Neural cell (in vitro differentiated cells): ENCODE results near the gene FZD10. TPM values are rescaled to one million over a fixed set of nuclear protein-coding genes. Genes with fewer than 3 reads are reported as not detected.

ENCODE experiments used
- H2AFZ ChIP-seq: fragments of 200-600, 300-800 bp; sonication (generic), shearing (Covaris generic); 2 replicates; pipeline ENCODE4 v1.6.0; 2014; ENCODE audit warnings: low read depth, mild to moderate bottlenecking, antibody characterized with exemption, low read length, moderate library complexity
- H3F3A ChIP-seq: fragments of 200-600 bp; shearing (Covaris generic); 2 replicates; pipeline ENCODE4 v1.6.1; 2016; ENCODE audit warnings: mild to moderate bottlenecking, moderate library complexity, mixed read lengths, antibody characterized with exemption, low read length; ENCODE audit not compliant: insufficient read depth, poor library complexity, severe bottlenecking
- H3K27ac ChIP-seq: fragments of 200-600, 300-800 bp; sonication (generic), shearing (Covaris generic); 2 replicates; pipeline ENCODE4 v1.5.1; 2014; ENCODE audit warnings: mild to moderate bottlenecking, low read length, moderate library complexity
- H3K27me3 ChIP-seq: fragments of 300-800, 200-600 bp; sonication (generic), shearing (Covaris generic); 2 replicates; pipeline ENCODE4 v1.6.0; 2014; ENCODE audit warnings: mild to moderate bottlenecking, low read depth, low read length, moderate library complexity; ENCODE audit not compliant: insufficient read depth
- H3K36me3 ChIP-seq: fragments of 300-800, 200-600 bp; sonication (generic), shearing (Covaris generic); 2 replicates; pipeline ENCODE4 v1.5.1; 2014; ENCODE audit warnings: mild to moderate bottlenecking, antibody characterized with exemption, low read length, moderate library complexity; ENCODE audit not compliant: insufficient read depth
- H3K4me2 ChIP-seq: fragments of 300-800, 200-600 bp; sonication (generic), shearing (Covaris generic); 2 replicates; pipeline ENCODE4 v1.6.0; 2014; ENCODE audit warnings: mild to moderate bottlenecking, low read length
- H3K4me3 ChIP-seq: fragments of 300-800, 200-600 bp; sonication (generic), shearing (Covaris generic); 2 replicates; pipeline ENCODE4 v1.5.1; 2014; ENCODE audit warnings: mild to moderate bottlenecking, low read length, moderate library complexity
- H3K79me2 ChIP-seq: fragments of 200-600 bp; shearing (Covaris generic); replicated peaks from 2 replicates; pipeline ENCODE4 v1.6.0; 2014; ENCODE audit warnings: mild to moderate bottlenecking, low read length, moderate library complexity; ENCODE audit not compliant: insufficient read depth
- H3K9ac ChIP-seq: fragments of 300-800, 200-600 bp; sonication (generic), shearing (Covaris generic); 2 replicates; pipeline ENCODE4 v1.6.1; 2016; ENCODE audit warnings: mild to moderate bottlenecking, low read length, mixed read lengths
- H3K9me2 ChIP-seq: fragments of 200-600 bp; shearing (Covaris generic); 2 replicates; pipeline ENCODE4 v1.6.1; 2016; ENCODE audit warnings: mild to moderate bottlenecking, low read length, mixed read lengths; ENCODE audit not compliant: insufficient read depth
- H3K9me3 ChIP-seq: fragments of 200-600, 300-800 bp; sonication (generic), shearing (Covaris generic); 2 replicates; pipeline ENCODE4 v1.6.1; 2016; ENCODE audit warnings: mild to moderate bottlenecking, mixed run types, low read length, moderate library complexity, mixed read lengths
- H4K20me1 ChIP-seq: fragments of 200-600 bp; shearing (Covaris generic); 2 replicates; pipeline ENCODE4 v1.6.1; 2016; ENCODE audit warnings: mild to moderate bottlenecking, mixed run types; ENCODE audit not compliant: insufficient read depth
- EP300 ChIP-seq: fragments of 450-650 bp; conservative IDR thresholded peaks from 2 replicates; pipeline ENCODE4 v1.6.1; 2014; ENCODE audit warnings: antibody characterized with exemption, mild to moderate bottlenecking, moderate library complexity; ENCODE audit not compliant: poor library complexity, severe bottlenecking
- EZH2 ChIP-seq: fragments of 200-600, 300-800 bp; shearing (Covaris generic), sonication (generic); IDR thresholded peaks from 2 replicates; pipeline ENCODE4 v1.6.1; 2014; ENCODE audit warnings: antibody characterized with exemption, low read length, borderline replicate concordance, mild to moderate bottlenecking; ENCODE audit not compliant: insufficient read depth, poor library complexity, severe bottlenecking
- MXI1 ChIP-seq: fragments of 450-650 bp; conservative IDR thresholded peaks from 2 replicates; pipeline ENCODE4 v1.6.1; 2014; ENCODE audit warnings: antibody characterized with exemption, mild to moderate bottlenecking; ENCODE audit not compliant: poor library complexity, severe bottlenecking
- POLR2AphosphoS5 ChIP-seq: IDR thresholded peaks from 2 replicates; pipeline ENCODE4 v1.6.1; 2012
- RAD21 ChIP-seq: fragments of 450-650 bp; conservative IDR thresholded peaks from 2 replicates; pipeline ENCODE4 v1.6.1; 2014; ENCODE audit warnings: antibody characterized with exemption, mild to moderate bottlenecking, moderate library complexity
- SMC3 ChIP-seq: fragments of 450-650 bp; conservative IDR thresholded peaks from 2 replicates; pipeline ENCODE4 v1.6.1; 2014; ENCODE audit warnings: antibody characterized with exemption, mild to moderate bottlenecking, moderate library complexity; ENCODE audit not compliant: poor library complexity
- TAF1 ChIP-seq: IDR thresholded peaks from 2 replicates; pipeline ENCODE4 v1.6.1; 2012; ENCODE audit warnings: low read depth
- polyA plus RNA-seq: library from polyadenylated mRNA; depleted of rRNA; stranded (reverse); fragments of >200 nt; gene quantifications from 2 replicates; pipeline ENCODE4 v1.2.3, GENCODE V29; 2014
- TF ChIP-seq, protein P1 (sequence below): fragments of 450-650 bp; IDR thresholded peaks from 2 replicates; pipeline ENCODE4 v1.5.1; 2014; ENCODE audit warnings: antibody characterized with exemption, mild to moderate bottlenecking, moderate library complexity; ENCODE audit not compliant: poor library complexity, severe bottlenecking
- TF ChIP-seq, protein P2 (sequence below): IDR thresholded peaks from 2 replicates; pipeline ENCODE4 v1.6.1; 2012; ENCODE audit warnings: borderline replicate concordance

Gene FZD10
- polyA plus RNA-seq, 1 donor from 2014 or later: not detected

DNA sequence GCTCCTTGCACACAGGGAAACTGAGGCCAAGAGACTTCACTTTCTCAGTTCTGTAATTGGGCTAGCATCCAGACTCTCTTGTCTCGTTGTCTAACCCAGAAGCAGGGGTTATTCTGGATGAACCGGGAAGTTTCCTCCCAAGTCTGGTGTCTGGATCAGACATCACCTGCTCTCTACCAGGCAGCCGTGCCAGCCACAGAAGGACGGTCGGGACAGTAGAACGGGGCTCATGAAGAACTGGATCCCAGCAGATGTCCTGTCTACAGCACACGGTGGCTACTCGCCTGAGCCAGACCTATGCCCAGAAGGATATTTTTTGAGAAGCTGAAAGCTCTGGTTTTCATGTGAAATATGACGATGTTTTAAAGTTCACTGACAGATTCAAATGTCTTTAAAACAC lies 19.1 kb upstream of the FZD10 start:
- Histone ChIP-seq H3K27me3 (peaks cover 20% of the 10 kb centered on the region), H3K27ac (no peak overlapping the region), H3K9ac (no peak overlapping the region), H3K79me2 (no peaks in the 10 kb centered on the region), H3F3A (no peaks in the 10 kb centered on the region), H4K20me1 (no peaks in the 10 kb centered on the region), H2AFZ (no peak overlapping the region), H3K36me3 (no peaks in the 10 kb centered on the region), H3K9me3 (no peaks in the 10 kb centered on the region), H3K9me2 (no peaks in the 10 kb centered on the region), H3K4me3 (no peak overlapping the region), H3K4me2 (no peak overlapping the region)
- TF ChIP-seq POLR2AphosphoS5: no peak
- no peak for TF ChIP-seq EP300
- no peak for TF ChIP-seq RAD21
- TF ChIP-seq SMC3: no peak
- no peak for TF ChIP-seq EZH2
- TF ChIP-seq, protein P1, sequence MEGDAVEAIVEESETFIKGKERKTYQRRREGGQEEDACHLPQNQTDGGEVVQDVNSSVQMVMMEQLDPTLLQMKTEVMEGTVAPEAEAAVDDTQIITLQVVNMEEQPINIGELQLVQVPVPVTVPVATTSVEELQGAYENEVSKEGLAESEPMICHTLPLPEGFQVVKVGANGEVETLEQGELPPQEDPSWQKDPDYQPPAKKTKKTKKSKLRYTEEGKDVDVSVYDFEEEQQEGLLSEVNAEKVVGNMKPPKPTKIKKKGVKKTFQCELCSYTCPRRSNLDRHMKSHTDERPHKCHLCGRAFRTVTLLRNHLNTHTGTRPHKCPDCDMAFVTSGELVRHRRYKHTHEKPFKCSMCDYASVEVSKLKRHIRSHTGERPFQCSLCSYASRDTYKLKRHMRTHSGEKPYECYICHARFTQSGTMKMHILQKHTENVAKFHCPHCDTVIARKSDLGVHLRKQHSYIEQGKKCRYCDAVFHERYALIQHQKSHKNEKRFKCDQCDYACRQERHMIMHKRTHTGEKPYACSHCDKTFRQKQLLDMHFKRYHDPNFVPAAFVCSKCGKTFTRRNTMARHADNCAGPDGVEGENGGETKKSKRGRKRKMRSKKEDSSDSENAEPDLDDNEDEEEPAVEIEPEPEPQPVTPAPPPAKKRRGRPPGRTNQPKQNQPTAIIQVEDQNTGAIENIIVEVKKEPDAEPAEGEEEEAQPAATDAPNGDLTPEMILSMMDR: no peak
- TF ChIP-seq, protein P2, sequence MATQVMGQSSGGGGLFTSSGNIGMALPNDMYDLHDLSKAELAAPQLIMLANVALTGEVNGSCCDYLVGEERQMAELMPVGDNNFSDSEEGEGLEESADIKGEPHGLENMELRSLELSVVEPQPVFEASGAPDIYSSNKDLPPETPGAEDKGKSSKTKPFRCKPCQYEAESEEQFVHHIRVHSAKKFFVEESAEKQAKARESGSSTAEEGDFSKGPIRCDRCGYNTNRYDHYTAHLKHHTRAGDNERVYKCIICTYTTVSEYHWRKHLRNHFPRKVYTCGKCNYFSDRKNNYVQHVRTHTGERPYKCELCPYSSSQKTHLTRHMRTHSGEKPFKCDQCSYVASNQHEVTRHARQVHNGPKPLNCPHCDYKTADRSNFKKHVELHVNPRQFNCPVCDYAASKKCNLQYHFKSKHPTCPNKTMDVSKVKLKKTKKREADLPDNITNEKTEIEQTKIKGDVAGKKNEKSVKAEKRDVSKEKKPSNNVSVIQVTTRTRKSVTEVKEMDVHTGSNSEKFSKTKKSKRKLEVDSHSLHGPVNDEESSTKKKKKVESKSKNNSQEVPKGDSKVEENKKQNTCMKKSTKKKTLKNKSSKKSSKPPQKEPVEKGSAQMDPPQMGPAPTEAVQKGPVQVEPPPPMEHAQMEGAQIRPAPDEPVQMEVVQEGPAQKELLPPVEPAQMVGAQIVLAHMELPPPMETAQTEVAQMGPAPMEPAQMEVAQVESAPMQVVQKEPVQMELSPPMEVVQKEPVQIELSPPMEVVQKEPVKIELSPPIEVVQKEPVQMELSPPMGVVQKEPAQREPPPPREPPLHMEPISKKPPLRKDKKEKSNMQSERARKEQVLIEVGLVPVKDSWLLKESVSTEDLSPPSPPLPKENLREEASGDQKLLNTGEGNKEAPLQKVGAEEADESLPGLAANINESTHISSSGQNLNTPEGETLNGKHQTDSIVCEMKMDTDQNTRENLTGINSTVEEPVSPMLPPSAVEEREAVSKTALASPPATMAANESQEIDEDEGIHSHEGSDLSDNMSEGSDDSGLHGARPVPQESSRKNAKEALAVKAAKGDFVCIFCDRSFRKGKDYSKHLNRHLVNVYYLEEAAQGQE: no peak
- no peak for TF ChIP-seq MXI1
- TF ChIP-seq TAF1: no peak

DNA sequence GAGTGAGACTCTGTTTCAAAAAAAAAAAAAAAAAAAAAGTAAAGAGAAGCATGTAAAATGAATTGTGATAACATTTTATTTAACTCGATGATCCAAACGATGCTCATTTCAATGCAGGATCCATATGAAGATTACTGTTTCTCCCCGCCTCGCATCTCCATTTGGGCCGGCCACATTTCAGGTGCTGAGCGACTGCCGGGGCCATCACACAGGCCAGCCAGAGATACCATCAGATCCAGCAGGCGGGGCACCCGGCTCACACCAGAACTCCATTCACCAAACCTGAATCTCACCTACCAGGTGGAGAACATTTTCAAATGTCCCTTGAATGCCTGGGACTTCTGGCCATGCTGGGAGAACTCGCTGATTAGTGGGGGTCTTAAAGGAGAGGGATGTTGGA lies 18.0 kb upstream of the FZD10 start:
- Histone ChIP-seq H3K4me2 (no peak overlapping the region), H3K9ac (no peak overlapping the region), H4K20me1 (no peaks in the 10 kb centered on the region), H2AFZ (no peak overlapping the region), H3K4me3 (no peak overlapping the region), H3K27me3 (peaks cover 26% of the 10 kb centered on the region), H3F3A (no peaks in the 10 kb centered on the region), H3K79me2 (no peaks in the 10 kb centered on the region), H3K27ac (no peak overlapping the region), H3K9me2 (no peaks in the 10 kb centered on the region), H3K9me3 (no peaks in the 10 kb centered on the region), H3K36me3 (no peaks in the 10 kb centered on the region)
- TF ChIP-seq SMC3 (no peak), EP300 (no peak)

DNA sequence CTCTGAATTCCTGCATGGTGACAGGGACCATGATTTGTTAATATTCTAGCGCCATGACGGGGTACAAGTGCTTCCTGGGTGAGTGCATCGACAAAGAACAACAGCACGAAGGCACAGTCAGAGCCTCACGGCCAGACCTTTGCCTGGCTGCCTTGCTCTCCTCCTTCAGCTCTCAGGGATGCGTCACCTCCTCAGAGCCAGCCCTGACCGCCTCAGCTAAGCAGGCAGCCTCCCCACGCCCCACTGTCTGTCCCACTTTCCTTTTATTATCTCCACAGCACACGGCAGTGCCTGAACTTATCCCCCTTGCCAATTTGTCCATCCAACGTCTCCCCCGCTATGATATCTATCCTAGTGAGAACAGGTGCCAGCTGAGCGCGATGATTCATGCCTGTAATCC lies 16.5 kb upstream of the FZD10 start:
- Histone ChIP-seq H3F3A (no peaks in the 10 kb centered on the region), H3K27ac (no peak overlapping the region), H3K4me2 (no peak overlapping the region), H3K9ac (no peak overlapping the region), H3K9me2 (no peaks in the 10 kb centered on the region), H3K27me3 (peaks cover 36% of the 10 kb centered on the region), H3K4me3 (no peak overlapping the region), H3K79me2 (no peaks in the 10 kb centered on the region), H2AFZ (no peak overlapping the region), H4K20me1 (no peaks in the 10 kb centered on the region), H3K9me3 (no peaks in the 10 kb centered on the region), H3K36me3 (no peaks in the 10 kb centered on the region)
- TF ChIP-seq EP300 (no peak), SMC3 (no peak), TAF1 (no peak), POLR2AphosphoS5 (no peak), EZH2 (no peak), RAD21 (no peak), MXI1 (no peak)
- TF ChIP-seq, protein P1: no peak
- TF ChIP-seq, protein P2: no peak
